H1 (cell line): ENCODE measurements around the gene CDK15. TPM values are rescaled to one million over a fixed set of nuclear protein-coding genes. Genes with fewer than 3 reads are reported as not detected.

Experiments used
- CTCF ChIA-PET: fragments of 300-600 bp; sonication (Branson Sonifier 250); formaldehyde crosslinking; loops from one replicate; lab custom pipeline; 2021; ENCODE audit not compliant: partially characterized antibody; lab: Charles Lee
- POLR2A ChIA-PET: fragments of 300-600 bp; sonication (Branson Sonifier 250); formaldehyde crosslinking; loops from one replicate; lab custom pipeline; 2021; ENCODE audit warnings: inconsistent platforms; ENCODE audit not compliant: partially characterized antibody; lab: Charles Lee
- DNase-seq, 2 experiments: peaks; one replicate each; pipeline versions ENCODE4 v3.0.0 to v3.0.0-alpha.2; 2010 to 2022; ENCODE audit warnings: low spot score in 2 of 2, low read depth in 1 of 2, mixed read lengths in 1 of 2
- FAIRE-seq: peaks from 2 replicates; lab custom pipeline; 2011; peaks lifted over from hg19 to GRCh38; lab: Jason Lieb, UNC
- H2AFZ ChIP-seq: 2 replicates; pipeline ENCODE4 v1.8.1; 2012; ENCODE audit warnings: low read length, inconsistent platforms
- H2AK5ac ChIP-seq: 2 replicates; pipeline ENCODE4 v1.6.1; 2013; ENCODE audit warnings: low read depth, low read length
- H2BK120ac ChIP-seq: replicated peaks from 2 replicates; pipeline ENCODE3; 2013; ENCODE audit warnings: low read depth, low read length, inconsistent platforms
- H2BK12ac ChIP-seq: 2 replicates; pipeline ENCODE4 v1.6.1; 2013; ENCODE audit warnings: low read depth, low read length
- H2BK15ac ChIP-seq: 2 replicates; pipeline ENCODE4 v1.6.1; 2013; ENCODE audit warnings: low read length
- H2BK20ac ChIP-seq: 2 replicates; pipeline ENCODE4 v1.6.1; 2013; ENCODE audit warnings: low read length
- H2BK5ac ChIP-seq: 2 replicates; pipeline ENCODE4 v1.6.1; 2013; ENCODE audit warnings: low read depth, low read length
- H3K14ac ChIP-seq: 2 replicates; pipeline ENCODE4 v1.6.1; 2013; ENCODE audit warnings: inconsistent platforms; ENCODE audit not compliant: insufficient read length
- H3K18ac ChIP-seq: 2 replicates; pipeline ENCODE4 v1.6.1; 2013; ENCODE audit warnings: low read length; ENCODE audit errors: extremely low read depth
- H3K23ac ChIP-seq: 2 replicates; pipeline ENCODE4 v1.6.1; 2013; ENCODE audit warnings: inconsistent platforms; ENCODE audit not compliant: insufficient read length
- H3K23me2 ChIP-seq: 2 replicates; pipeline ENCODE4 v1.6.1; 2013; ENCODE audit warnings: low read depth, low read length
- H3K27ac ChIP-seq: 2 replicates; pipeline ENCODE4 v1.6.1; 2011; ENCODE audit warnings: low read depth, low read length, inconsistent platforms
- H3K27me3 ChIP-seq, 4 experiments: replicated peaks in 1 of 4; 1 replicate in 1 of 4; 2 replicates in 3 of 4; pipeline versions ENCODE4 v1.6.1 to v1.8.1; 2011 to 2013; ENCODE audit warnings: low read length in 3 of 4, mild to moderate bottlenecking in 3 of 4, inconsistent platforms in 2 of 4, mixed read lengths in 2 of 4, moderate library complexity in 1 of 4; ENCODE audit not compliant: control insufficient read depth in 3 of 4, insufficient read depth in 3 of 4; ENCODE audit errors: extremely low read depth in 1 of 4
- H3K36me3 ChIP-seq, 4 experiments: 2 replicates each; pipeline versions ENCODE4 v1.6.1 to v1.8.1; 2011 to 2013; ENCODE audit warnings: mild to moderate bottlenecking in 4 of 4, low read length in 3 of 4, moderate library complexity in 2 of 4, control low read depth in 1 of 4, inconsistent platforms in 1 of 4; ENCODE audit not compliant: insufficient read depth in 4 of 4, control insufficient read depth in 2 of 4
- H3K4ac ChIP-seq: replicated peaks from 2 replicates; pipeline ENCODE3; 2013; ENCODE audit warnings: low read length, low read depth, mixed read lengths, inconsistent platforms; ENCODE audit not compliant: insufficient read length
- H3K4me1 ChIP-seq, 4 experiments: replicated peaks in 1 of 4; 1 replicate in 1 of 4; 2 replicates in 3 of 4; pipeline versions ENCODE4 v1.6.1 to v1.8.1; 2011 to 2013; ENCODE audit warnings: low read length in 3 of 4, inconsistent platforms in 2 of 4, mixed read lengths in 1 of 4; ENCODE audit not compliant: insufficient read depth in 4 of 4, control insufficient read depth in 3 of 4
- H3K4me2 ChIP-seq, 2 experiments: 2 replicates each; pipeline versions ENCODE4 v1.6.1 to v1.8.1; 2011 to 2013; ENCODE audit warnings: low read depth in 2 of 2, low read length in 2 of 2, control low read depth in 1 of 2, inconsistent platforms in 1 of 2, mild to moderate bottlenecking in 1 of 2; ENCODE audit not compliant: insufficient read depth in 1 of 2
- H3K4me3 ChIP-seq, 4 experiments: fragments of 200-600, 300-600 bp in 1 of 4; sonication (generic), shearing (Covaris generic), sonication (Bioruptor Twin) in 1 of 4; 2 replicates each; pipeline versions ENCODE4 v1.5.1 to v1.8.1; 2011 to 2016; ENCODE audit warnings: low read length in 4 of 4, low read depth in 3 of 4, control low read depth in 2 of 4, inconsistent platforms in 2 of 4, mild to moderate bottlenecking in 2 of 4, mixed read lengths in 1 of 4, moderate library complexity in 1 of 4; ENCODE audit not compliant: insufficient read depth in 2 of 4; ENCODE audit errors: extremely low read depth in 1 of 4
- H3K56ac ChIP-seq: replicated peaks from 2 replicates; pipeline ENCODE3; 2013; ENCODE audit warnings: low read depth, mild to moderate bottlenecking, mixed read lengths, low read length, inconsistent platforms; ENCODE audit not compliant: insufficient read length
- H3K79me1 ChIP-seq: 2 replicates; pipeline ENCODE4 v1.6.1; 2013; ENCODE audit warnings: low read depth, low read length, control low read depth
- H3K79me2 ChIP-seq, 2 experiments: 2 replicates each; pipeline versions ENCODE4 v1.6.1 to v1.8.1; 2012 to 2013; ENCODE audit warnings: low read length in 2 of 2, mild to moderate bottlenecking in 2 of 2, inconsistent platforms in 1 of 2; ENCODE audit not compliant: insufficient read depth in 2 of 2, control insufficient read depth in 1 of 2
- H3K9ac ChIP-seq, 4 experiments: replicated peaks in 1 of 4; 1 replicate in 1 of 4; 2 replicates in 3 of 4; pipeline versions ENCODE4 v1.6.1 to v1.8.1; 2011 to 2013; ENCODE audit warnings: low read depth in 3 of 4, low read length in 3 of 4, control low read depth in 2 of 4, mild to moderate bottlenecking in 2 of 4, moderate library complexity in 2 of 4, inconsistent platforms in 1 of 4; ENCODE audit errors: extremely low read depth in 1 of 4
- H3K9me3 ChIP-seq, 2 experiments: 2 replicates each; pipeline versions ENCODE4 v1.6.1 to v1.8.1; 2012 to 2013; ENCODE audit warnings: mild to moderate bottlenecking in 2 of 2, moderate library complexity in 2 of 2, control low read depth in 1 of 2, inconsistent platforms in 1 of 2, low read depth in 1 of 2, low read length in 1 of 2, mixed read lengths in 1 of 2; ENCODE audit not compliant: insufficient read depth in 2 of 2
- H4K20me1 ChIP-seq, 2 experiments: replicated peaks in 1 of 2; 2 replicates each; pipeline versions ENCODE3 to v1.8.1; 2011 to 2013; ENCODE audit warnings: inconsistent platforms in 2 of 2, low read length in 2 of 2, mild to moderate bottlenecking in 1 of 2; ENCODE audit not compliant: insufficient read depth in 2 of 2, control insufficient read depth in 1 of 2
- H4K5ac ChIP-seq: 2 replicates; pipeline ENCODE4 v1.6.1; 2013; ENCODE audit warnings: low read length, low read depth, mixed read lengths, inconsistent platforms; ENCODE audit not compliant: insufficient read length
- H4K8ac ChIP-seq: 2 replicates; pipeline ENCODE4 v1.8.0; 2013; ENCODE audit warnings: mild to moderate bottlenecking, moderate library complexity, low read length, inconsistent platforms; ENCODE audit not compliant: insufficient read depth; ENCODE audit errors: extremely low read depth
- H4K91ac ChIP-seq: replicated peaks from 2 replicates; pipeline ENCODE3; 2013; ENCODE audit warnings: low read length, mixed read lengths, inconsistent platforms; ENCODE audit not compliant: insufficient read length
- BRCA1 ChIP-seq: IDR thresholded peaks from 2 replicates; pipeline ENCODE4 v1.6.1; 2012; ENCODE audit warnings: low read depth, low read length, improper control_type of control experiment
- CBX5 ChIP-seq: fragments of 300-800, 300-1000 bp; sonication (generic); IDR thresholded peaks from 2 replicates; pipeline ENCODE4 v1.7.1; 2016; ENCODE audit warnings: antibody characterized with exemption, low read length, low read depth
- EZH2 ChIP-seq: fragments of 200-600 bp; sonication (generic); IDR thresholded peaks from 2 replicates; pipeline ENCODE4 v1.7.1; 2012; ENCODE audit warnings: low read depth, mild to moderate bottlenecking, moderate library complexity, low read length, inconsistent platforms; ENCODE audit not compliant: severe bottlenecking
- RNF2 ChIP-seq: fragments of 200-900, 300-1000 bp; sonication (generic); IDR thresholded peaks from 2 replicates; pipeline ENCODE4 v1.7.1; 2016; ENCODE audit warnings: borderline replicate concordance, low read depth, mild to moderate bottlenecking, antibody characterized with exemption, low read length; ENCODE audit not compliant: poor library complexity, severe bottlenecking; ENCODE audit errors: missing control alignments
- TAF7 ChIP-seq: optimal IDR thresholded peaks from 2 replicates; pipeline ENCODE3; 2011; ENCODE audit warnings: low read depth, mild to moderate bottlenecking, inconsistent platforms, low read length, moderate library complexity, borderline replicate concordance
- WGBS, 2 experiments: shearing (Covaris generic) in 1 of 2; methylation state at CpG; one replicate each; pipeline versions ENCODE4 v1.1.6 to v1.1.7; 2013 to 2015; ENCODE audit warnings: low lambda C conversion rate in 2 of 2, mixed read lengths in 2 of 2, inconsistent platforms in 1 of 2, low coverage in 1 of 2, missing lambda C conversion rate in 1 of 2; ENCODE audit not compliant: insufficient replicate concordance in 2 of 2, insufficient coverage in 1 of 2, insufficient read length in 1 of 2; ENCODE audit errors: extremely low coverage in 1 of 2, missing lambda C conversion rate in 1 of 2; 5-methylcytosine and 5-hydroxymethylcytosine counted together
- polyA plus RNA-seq, 7 experiments: library from polyadenylated mRNA; depleted of rRNA in 3 of 7; stranded (reverse) in 5 of 7; unstranded in 2 of 7; fragments of >200 nt in 5 of 7; fragments of 200-250 nt in 2 of 7; gene quantifications; 1 replicate in 5 of 7; 2 replicates in 1 of 7; 4 replicates in 1 of 7; pipeline versions ENCODE4 v1.2.1 to v1.2.3, GENCODE V29; 2011 to 2013; ENCODE audit warnings: missing spikeins in 2 of 7, mixed read lengths in 2 of 7
- total RNA-seq: library from RNA; stranded (reverse); fragmentation: NEBNext Ultra II Directional; extraction: Animal tissue kit (Norgen Biotek cat#: 25700); gene quantifications from 2 replicates; pipeline ENCODE4 v1.2.1, GENCODE V29; 2021

CDK15 gene
- total and polyA plus RNA-seq, 2 of the 8 experiments (the other 6 are each of a cell fraction or from before 2014, with no cell fraction given): 0.03 TPM; not detected in 1

DNA sequence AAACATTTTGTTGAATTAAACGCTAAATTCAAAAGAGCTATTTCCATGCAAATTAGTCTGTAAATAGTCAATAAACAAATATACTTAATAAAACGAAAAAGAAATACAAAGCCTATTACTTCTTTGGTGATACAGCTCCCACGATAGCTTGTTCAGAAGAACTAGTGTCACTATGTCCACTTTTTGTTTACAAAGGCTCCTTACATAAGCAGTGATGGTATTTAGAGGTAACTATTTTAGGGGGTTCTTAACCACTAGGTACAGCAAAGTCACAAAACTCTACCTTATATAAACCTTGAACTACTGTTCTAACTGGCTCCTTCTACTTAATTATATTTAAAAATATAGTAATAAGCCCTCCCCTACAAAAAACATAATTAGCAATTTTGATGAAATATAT is 47.5 kb upstream of the CDK15 start:
- POLR2A ChIA-PET: no interaction called here
- CTCF ChIA-PET: interaction anchor here (0.9 kb wide), 1 partner anchor 9 kb away, joined by 3 read pairs; no protein-coding TSS in a partner anchor
- no peak overlapping the region for H3K23ac ChIP-seq

More for the DNA sequence above, 47.5 kb upstream of the CDK15 start:
- 91% methylated on average over 3 of the region's 3 CpGs; no CpG with 5 or more reads in 1 of the 2 experiments for WGBS, 2 experiments
- Histone ChIP-seq H2BK5ac (no peak overlapping the region), H3K4me3 (no peak overlapping the region), H3K27ac (no peak overlapping the region), H4K5ac (no peak overlapping the region), H3K36me3 (peaks cover 0 to 29% (median 17%) of the 10 kb centered on the region in 4 experiments; a peak in 7 of 8 replicates), H3K18ac (no peak overlapping the region), H2BK12ac (no peak overlapping the region), H3K14ac (no peak overlapping the region), H4K8ac (no peak overlapping the region), H4K20me1 (peaks cover 1 to 3% of the 10 kb centered on the region in 2 experiments), H2BK15ac (no peak overlapping the region), H3K9me3 (no peaks in the 10 kb centered on the region), H3K27me3 (no peaks in the 10 kb centered on the region), H2AFZ (no peak overlapping the region), H3K4me1 (no peaks in the 10 kb centered on the region), H2AK5ac (no peak overlapping the region), H3K56ac (no peak overlapping the region), H3K4me2 (no peak overlapping the region), H2BK20ac (no peak overlapping the region), H2BK120ac (no peak overlapping the region), H3K4ac (no peak overlapping the region), H3K79me2 (no peaks in the 10 kb centered on the region), H4K91ac (no peak overlapping the region), H3K79me1 (peaks cover 3% of the 10 kb centered on the region; the same call in 1 of the 2 replicates), H3K9ac (no peak overlapping the region), H3K23me2 (no peaks in the 10 kb centered on the region)
- FAIRE-seq (no peak), DNase-seq (no peak)
- TF ChIP-seq RNF2 (no peak), EZH2 (no peak), CBX5 (no peak), BRCA1 (no peak), TAF7 (no peak)
